ENCODE measurements around the gene YAE1.

DNA sequence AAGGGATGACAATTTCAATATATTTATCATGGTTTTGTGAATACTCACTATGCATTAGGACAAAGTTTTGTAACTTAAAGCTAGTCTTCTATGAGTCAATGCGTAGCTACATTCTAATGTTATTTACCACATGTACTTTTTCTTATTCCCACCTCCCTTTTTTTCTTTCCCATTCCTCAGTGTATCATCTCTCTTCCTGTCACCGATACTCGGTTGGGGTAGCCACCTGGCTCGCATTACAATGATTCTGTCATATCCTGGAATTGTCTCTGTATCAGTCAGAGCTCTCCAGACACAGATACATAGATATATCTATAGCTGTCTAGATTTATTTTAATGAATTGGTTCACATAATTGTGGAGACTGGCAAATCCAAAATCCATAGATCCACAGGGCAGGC, 47.4 kb downstream of the YAE1 start:
- TF ChIP-seq, protein P1, sequence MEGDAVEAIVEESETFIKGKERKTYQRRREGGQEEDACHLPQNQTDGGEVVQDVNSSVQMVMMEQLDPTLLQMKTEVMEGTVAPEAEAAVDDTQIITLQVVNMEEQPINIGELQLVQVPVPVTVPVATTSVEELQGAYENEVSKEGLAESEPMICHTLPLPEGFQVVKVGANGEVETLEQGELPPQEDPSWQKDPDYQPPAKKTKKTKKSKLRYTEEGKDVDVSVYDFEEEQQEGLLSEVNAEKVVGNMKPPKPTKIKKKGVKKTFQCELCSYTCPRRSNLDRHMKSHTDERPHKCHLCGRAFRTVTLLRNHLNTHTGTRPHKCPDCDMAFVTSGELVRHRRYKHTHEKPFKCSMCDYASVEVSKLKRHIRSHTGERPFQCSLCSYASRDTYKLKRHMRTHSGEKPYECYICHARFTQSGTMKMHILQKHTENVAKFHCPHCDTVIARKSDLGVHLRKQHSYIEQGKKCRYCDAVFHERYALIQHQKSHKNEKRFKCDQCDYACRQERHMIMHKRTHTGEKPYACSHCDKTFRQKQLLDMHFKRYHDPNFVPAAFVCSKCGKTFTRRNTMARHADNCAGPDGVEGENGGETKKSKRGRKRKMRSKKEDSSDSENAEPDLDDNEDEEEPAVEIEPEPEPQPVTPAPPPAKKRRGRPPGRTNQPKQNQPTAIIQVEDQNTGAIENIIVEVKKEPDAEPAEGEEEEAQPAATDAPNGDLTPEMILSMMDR (IDR thresholded peaks at IDR 0.05): no peak
- TF ChIP-seq EP300 (IDR thresholded peaks at IDR 0.05): no peak

Measured in suprapubic skin (tissue), 3 donors.